NOMO-1 treated with dmso at 0.1 percent for 144 hours (cell line): ENCODE results near the gene ATP11A.
"Not testable (repeated sequence)": the region's sequence is repeated elsewhere in the genome, so short reads cannot be mapped to it uniquely, and the experiment has no call there.

Source experiments
- DNase-seq: peaks from one replicate; lab custom pipeline; 2025; ENCODE audit not compliant: unreplicated experiment; lab: John Stamatoyannopoulos, UW

Gene ATP11A

DNA sequence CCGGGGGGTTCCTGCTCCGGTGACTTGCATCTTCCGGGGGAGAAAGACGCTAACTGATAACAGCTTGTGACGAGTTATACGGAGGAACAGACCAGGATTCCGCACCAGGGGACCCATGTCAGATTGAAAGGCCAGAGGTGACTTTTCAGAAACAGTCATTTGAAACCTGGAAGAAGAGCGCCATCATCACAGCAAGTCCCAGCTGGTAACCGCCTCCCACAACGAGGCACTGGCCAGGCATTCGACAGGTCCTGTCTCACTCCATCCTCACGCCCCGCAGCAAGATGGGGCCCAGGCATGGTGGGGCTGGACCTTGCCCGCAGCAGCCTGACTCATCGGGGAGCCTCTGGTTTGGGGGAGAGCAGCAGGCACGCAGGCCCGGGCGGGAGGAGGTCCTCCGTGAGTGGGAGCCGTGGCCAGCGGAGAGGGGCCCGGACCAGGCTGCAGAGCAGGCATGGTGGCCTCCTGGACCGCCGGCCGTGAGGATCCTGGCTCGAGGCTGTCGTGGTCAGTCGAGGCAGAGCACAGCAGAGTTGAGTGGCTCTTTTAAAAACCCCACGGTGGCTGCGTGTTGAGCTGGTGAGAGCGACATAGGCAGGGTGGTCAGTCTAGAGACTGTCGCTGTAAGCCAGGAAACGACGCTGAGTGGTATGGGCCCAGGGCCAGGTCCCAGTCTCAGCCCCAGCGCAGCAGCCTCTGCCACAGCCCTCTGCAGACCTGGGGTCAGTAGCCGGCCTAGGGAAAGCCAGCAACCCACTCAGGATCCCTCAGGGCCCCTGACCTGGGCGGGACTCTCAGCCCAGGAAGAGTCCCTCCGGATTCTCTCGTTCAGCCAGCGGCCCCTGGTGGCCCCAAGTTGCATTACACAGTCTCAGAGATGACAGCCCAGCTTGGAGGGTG lies 184.3 kb downstream of the ATP11A start:
- no peak for DNase-seq

GRCh38 chr13:112874751-112875300 lies 185.0 kb downstream of the ATP11A start:
- no peak for DNase-seq

- DNase-seq, result no peak
These were observed 185.8 kb downstream of the ATP11A start for GRCh38 chr13:112875627-112876026.

GRCh38 chr13:112876305-112877000 lies 186.6 kb downstream of the ATP11A start:
- DNase-seq, result no peak

DNA sequence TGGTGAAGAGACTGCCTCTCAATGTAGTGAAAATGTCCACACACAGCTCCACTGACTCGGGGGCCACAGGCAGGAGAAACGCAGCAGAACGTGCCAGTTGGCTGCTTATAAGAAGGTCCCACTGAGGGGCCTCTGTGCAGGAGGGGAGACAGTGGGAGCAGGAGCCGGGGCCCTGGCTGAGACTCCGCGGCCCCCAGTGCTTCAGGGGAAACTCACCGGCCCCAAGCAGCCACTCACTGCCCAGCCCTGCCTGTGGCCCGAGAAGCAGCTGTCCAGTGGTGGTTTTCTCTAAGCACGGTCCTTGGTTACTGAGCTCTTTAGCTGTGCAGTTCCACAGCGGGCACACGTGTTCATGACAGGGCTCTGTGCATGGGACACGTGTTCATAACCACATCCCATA lies 187.2 kb downstream of the ATP11A start:
- DNase-seq, result no peak

- no peak for DNase-seq
These were observed 187.7 kb downstream of the ATP11A start for GRCh38 chr13:112877539-112877938.

- DNase-seq, result no peak
These were observed 188.4 kb downstream of the ATP11A start for GRCh38 chr13:112877976-112878955.

DNA sequence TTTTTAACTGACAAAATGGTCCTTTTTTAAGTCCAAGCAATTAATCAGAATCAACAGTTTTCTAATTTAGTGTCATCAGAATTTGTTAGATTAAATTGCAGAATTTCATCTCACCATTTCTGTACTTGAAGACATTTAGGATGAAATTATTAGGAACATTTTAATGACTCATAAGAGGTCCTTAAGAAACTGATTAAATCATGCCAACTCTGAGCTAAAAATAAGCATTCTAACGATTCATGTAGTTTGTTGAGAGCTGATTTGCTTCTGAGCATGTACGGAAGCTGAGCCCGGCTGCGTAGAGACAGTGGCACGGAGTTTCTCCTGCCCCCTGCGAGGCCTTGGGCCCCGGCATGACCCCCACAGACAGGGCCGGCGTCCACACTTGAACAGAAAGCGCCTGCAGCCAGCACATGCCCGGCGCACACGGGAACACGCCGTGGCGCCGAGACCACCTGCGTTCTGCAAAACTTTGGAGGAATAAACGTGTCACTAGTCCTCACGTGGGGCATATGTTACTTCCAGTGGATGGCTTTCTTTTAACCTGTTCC lies 189.5 kb downstream of the ATP11A start:
- no peak for DNase-seq

GRCh38 chr13:112880221-112880641 lies 190.4 kb downstream of the ATP11A start:
- no peak for DNase-seq

DNA sequence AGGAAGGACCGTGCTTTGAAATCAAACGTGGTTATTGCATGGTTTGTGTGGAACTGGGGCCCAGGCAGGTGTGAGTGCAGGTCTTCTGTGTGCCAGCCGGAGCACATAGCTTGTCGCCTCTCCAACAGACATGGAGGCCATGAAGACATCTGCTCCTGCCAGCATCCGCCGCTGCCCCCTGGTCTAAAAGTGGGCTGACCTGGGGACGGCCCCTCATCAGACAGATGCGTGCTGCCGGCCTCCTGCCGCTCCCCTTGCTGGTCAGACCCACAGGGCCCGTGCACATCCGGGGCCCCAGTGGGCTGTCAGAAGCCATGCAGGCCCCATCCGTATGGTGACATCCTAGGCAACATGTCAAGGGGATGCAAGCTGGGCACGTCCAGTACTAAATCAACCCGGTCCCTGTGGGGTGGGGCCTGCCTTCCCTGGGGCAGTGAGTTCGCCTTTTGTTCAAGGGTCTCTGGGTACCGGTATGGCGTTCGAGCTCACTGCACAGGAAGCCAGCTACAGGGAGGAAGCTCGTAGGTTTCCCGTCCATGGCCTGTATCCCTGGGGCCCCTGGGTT lies 191.2 kb downstream of the ATP11A start:
- no peak for DNase-seq

- no peak for DNase-seq
These were observed 192.1 kb downstream of the ATP11A start for GRCh38 chr13:112881656-112882554.

- DNase-seq, result no peak
These were observed 192.8 kb downstream of the ATP11A start for GRCh38 chr13:112882555-112883024.

DNA sequence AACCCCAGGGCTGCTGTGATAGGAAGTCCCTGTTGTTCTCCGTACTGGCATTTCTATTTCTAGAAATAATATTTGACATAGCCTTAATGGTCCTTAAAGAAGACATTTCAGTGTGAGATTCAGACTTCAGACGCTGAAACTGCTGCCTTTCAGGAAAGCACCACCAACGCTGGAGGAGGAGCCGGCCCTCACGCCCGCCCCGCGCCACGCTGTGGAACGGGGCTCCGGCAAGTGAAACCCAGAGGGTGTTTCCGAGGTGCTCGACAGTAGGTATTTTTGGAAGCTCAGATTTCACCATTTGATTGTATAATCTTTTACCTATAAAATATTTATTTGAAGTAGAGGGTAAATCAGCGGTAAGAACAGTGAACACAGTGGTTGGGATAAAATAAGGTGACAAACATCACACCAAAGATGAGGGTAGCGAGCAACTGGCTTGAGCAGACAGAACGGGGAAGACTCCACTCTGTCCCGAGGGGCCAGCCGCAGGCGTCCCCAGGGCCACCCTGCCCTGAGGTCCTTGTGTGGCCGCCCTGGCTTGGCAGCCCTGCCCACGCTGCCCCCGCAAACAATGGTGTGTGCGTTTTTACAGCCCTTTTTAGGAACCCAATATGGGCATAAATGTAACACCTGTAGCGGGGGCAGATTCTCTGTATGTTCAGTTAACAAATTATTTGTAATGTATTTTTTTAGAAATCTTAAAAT lies 193.6 kb downstream of the ATP11A start:
- DNase-seq, result no peak

DNA sequence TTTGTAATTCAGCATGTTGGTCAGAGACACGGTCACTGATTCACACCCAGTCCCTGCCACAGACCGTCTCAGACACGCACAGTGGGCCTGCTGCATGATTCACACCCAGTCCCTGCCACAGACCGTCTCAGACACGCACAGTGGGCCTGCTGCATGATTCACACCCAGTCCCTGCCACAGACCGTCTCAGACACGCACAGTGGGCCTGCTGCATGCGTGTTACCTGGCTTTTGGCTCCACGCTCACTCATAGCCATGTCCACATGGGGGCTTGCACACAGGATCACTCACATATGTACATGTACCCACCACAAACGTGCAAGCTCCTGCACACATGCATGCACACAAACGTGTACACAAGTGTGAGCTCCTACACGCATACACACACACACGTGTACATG lies 194.9 kb downstream of the ATP11A start:
- not testable (repeated sequence) for DNase-seq

- DNase-seq, result no peak
These were observed 195.5 kb downstream of the ATP11A start for GRCh38 chr13:112885242-112885781.

GRCh38 chr13:112885782-112886268 lies 196.0 kb downstream of the ATP11A start:
- DNase-seq, result no peak

- DNase-seq, result no peak
These were observed 197.3 kb downstream of the ATP11A start for GRCh38 chr13:112887151-112887550.

- DNase-seq, result no peak
These were observed 197.7 kb downstream of the ATP11A start for GRCh38 chr13:112887557-112887991.
